ENCODE data around the gene EXOC4. TPM values are rescaled to one million over a fixed set of nuclear protein-coding genes. Genes with fewer than 3 reads are reported as not detected.

EXOC4 gene
- total and polyA plus RNA-seq, 2 of the 8 experiments (the other 6 are each of a cell fraction or from before 2014, with no cell fraction given) = 27.0 to 67.3 TPM

GRCh38 chr7:133272336-133272735 is 19.5 kb downstream of the EXOC4 start:
- Histone ChIP-seq H4K20me1 (replicated peaks in 1 of 2; ENCODE audit: control insufficient read depth in 1 of 2, insufficient read depth in 2 of 2, low read length in 2 of 2) (no peaks in the 10 kb centered on the region), H3K4me2 (ENCODE audit: insufficient read depth in 1 of 2, low read depth in 2 of 2, low read length in 2 of 2) (no peak overlapping the region), H2AFZ (ENCODE audit: low read length) (no peak overlapping the region), H3K9me3 (ENCODE audit: insufficient read depth in 2 of 2, low read depth in 1 of 2, low read length in 1 of 2) (no peaks in the 10 kb centered on the region), H2BK20ac (ENCODE audit: low read length) (no peak overlapping the region), H4K8ac (ENCODE audit: extremely low read depth, insufficient read depth, low read length) (no peak overlapping the region), H3K9ac (replicated peaks in 1 of 4; ENCODE audit: extremely low read depth in 1 of 4, low read depth in 3 of 4, low read length in 3 of 4) (no peak overlapping the region), H3K36me3 (ENCODE audit: control insufficient read depth in 2 of 4, insufficient read depth in 4 of 4, low read length in 3 of 4) (peaks cover 3 to 16% (median 9%) of the 10 kb centered on the region in 4 experiments; a peak in 5 of 8 replicates), H2BK12ac (ENCODE audit: low read depth, low read length) (no peak overlapping the region), H3K4me3 (ENCODE audit: extremely low read depth in 1 of 4, insufficient read depth in 2 of 4, low read depth in 3 of 4, low read length in 4 of 4) (no peak overlapping the region), H3K14ac (ENCODE audit: insufficient read length) (no peak overlapping the region), H3K4me1 (replicated peaks in 1 of 4; ENCODE audit: control insufficient read depth in 3 of 4, insufficient read depth in 4 of 4, low read length in 3 of 4) (no peaks in the 10 kb centered on the region), H3K23ac (ENCODE audit: insufficient read length) (no peak overlapping the region), H3K79me2 (ENCODE audit: control insufficient read depth in 1 of 2, insufficient read depth in 2 of 2, low read length in 2 of 2) (peaks cover 0 to 39% of the 10 kb centered on the region in 2 experiments; a peak in 2 of 4 replicates), H2BK15ac (ENCODE audit: low read length) (no peak overlapping the region), H3K4ac (replicated peaks; ENCODE audit: insufficient read length, low read depth, low read length) (no peak overlapping the region), H3K27ac (ENCODE audit: low read depth, low read length) (no peak overlapping the region), H4K91ac (replicated peaks; ENCODE audit: insufficient read length, low read length) (no peak overlapping the region), H2BK120ac (replicated peaks; ENCODE audit: low read depth, low read length) (no peak overlapping the region), H3K23me2 (ENCODE audit: low read depth, low read length) (no peaks in the 10 kb centered on the region), H3K27me3 (replicated peaks in 1 of 4; ENCODE audit: control insufficient read depth in 3 of 4, extremely low read depth in 1 of 4, insufficient read depth in 3 of 4, low read length in 3 of 4) (no peaks in the 10 kb centered on the region), H4K5ac (ENCODE audit: insufficient read length, low read depth, low read length) (no peak overlapping the region), H2BK5ac (ENCODE audit: low read depth, low read length) (no peak overlapping the region), H3K56ac (replicated peaks; ENCODE audit: insufficient read length, low read depth, low read length) (no peak overlapping the region), H3K79me1 (ENCODE audit: low read depth, low read length) (0 out of 2 replicates have a peak, but pooled peaks cover 1% of the 10 kb centered on the region), H3K18ac (ENCODE audit: extremely low read depth, low read length) (no peak overlapping the region), H2AK5ac (ENCODE audit: low read depth, low read length) (no peak overlapping the region)
- ChIA-PET CTCF (ENCODE audit: partially characterized antibody) (interaction anchor here (0.7 to 1.3 kb wide), 8 partner anchors 11 to 351 kb away, joined by 3 to 5 read pairs (median 4); no protein-coding TSS in a partner anchor), POLR2A (ENCODE audit: partially characterized antibody) (interaction anchor here (1.2 kb wide), 2 partner anchors 16 to 20 kb away, joined by 4 read pairs; partner anchors contain the start of gene EXOC4)
- WGBS, 2 experiments (ENCODE audit: extremely low coverage in 1 of 2, insufficient coverage in 1 of 2, insufficient read length in 1 of 2, insufficient replicate concordance in 2 of 2, low coverage in 1 of 2, low lambda C conversion rate in 2 of 2, missing lambda C conversion rate in 1 of 2) = 81% methylated on average over 2 of the region's 2 CpGs; no CpG with 5 or more reads in 1 of the 2 experiments
- no peak for DNase-seq (ENCODE audit: low read depth in 1 of 2, low spot score in 2 of 2)
- no peak for FAIRE-seq
- TF ChIP-seq SIRT6 (IDR thresholded peaks at IDR 0.05; ENCODE audit: low read length) = no peak
- no peak for TF ChIP-seq BRCA1 (IDR thresholded peaks at IDR 0.05; ENCODE audit: low read depth, low read length)
- no peak for TF ChIP-seq HDAC2 (IDR thresholded peaks at IDR 0.05; ENCODE audit: borderline replicate concordance in 1 of 2, low read depth in 2 of 2, low read length in 2 of 2)
- no peak for TF ChIP-seq CBX5 (IDR thresholded peaks at IDR 0.05; ENCODE audit: low read depth, low read length)
- TF ChIP-seq BACH1 (IDR thresholded peaks at IDR 0.05; ENCODE audit: low read length) = no peak
